ENCODE data around the gene C2orf92.
"Not testable (repeated sequence)": the region's sequence is repeated elsewhere in the genome, so short reads cannot be mapped to it uniquely, and the experiment has no call there.

Gene C2orf92

DNA sequence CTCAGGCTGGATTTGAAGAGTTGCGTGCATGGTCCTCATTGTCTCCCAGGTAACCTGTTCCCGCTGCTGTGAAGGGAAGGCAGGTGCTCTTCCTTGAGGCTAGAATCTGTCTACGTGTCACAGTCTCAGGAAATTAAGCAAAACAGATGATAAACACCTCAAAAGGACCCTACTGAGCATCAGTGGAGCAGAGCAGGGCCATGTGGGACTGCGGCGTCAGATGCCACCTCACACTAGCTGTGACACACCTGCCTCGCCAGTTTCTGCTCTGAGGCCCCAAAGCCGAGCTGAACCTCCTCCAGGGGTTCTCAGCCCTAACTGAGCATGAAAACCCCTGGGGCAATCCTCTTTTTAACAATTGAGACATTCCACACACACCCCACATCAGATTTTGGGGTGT lies 2.0 kb downstream of the C2orf92 start:
- TF ChIP-seq, protein P1, sequence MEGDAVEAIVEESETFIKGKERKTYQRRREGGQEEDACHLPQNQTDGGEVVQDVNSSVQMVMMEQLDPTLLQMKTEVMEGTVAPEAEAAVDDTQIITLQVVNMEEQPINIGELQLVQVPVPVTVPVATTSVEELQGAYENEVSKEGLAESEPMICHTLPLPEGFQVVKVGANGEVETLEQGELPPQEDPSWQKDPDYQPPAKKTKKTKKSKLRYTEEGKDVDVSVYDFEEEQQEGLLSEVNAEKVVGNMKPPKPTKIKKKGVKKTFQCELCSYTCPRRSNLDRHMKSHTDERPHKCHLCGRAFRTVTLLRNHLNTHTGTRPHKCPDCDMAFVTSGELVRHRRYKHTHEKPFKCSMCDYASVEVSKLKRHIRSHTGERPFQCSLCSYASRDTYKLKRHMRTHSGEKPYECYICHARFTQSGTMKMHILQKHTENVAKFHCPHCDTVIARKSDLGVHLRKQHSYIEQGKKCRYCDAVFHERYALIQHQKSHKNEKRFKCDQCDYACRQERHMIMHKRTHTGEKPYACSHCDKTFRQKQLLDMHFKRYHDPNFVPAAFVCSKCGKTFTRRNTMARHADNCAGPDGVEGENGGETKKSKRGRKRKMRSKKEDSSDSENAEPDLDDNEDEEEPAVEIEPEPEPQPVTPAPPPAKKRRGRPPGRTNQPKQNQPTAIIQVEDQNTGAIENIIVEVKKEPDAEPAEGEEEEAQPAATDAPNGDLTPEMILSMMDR (IDR thresholded peaks at IDR 0.05; ENCODE audit: low read depth, low read length), result no peak
- no peak overlapping the region for H3K4me3 ChIP-seq (ENCODE audit: low read depth, low read length)

DNA sequence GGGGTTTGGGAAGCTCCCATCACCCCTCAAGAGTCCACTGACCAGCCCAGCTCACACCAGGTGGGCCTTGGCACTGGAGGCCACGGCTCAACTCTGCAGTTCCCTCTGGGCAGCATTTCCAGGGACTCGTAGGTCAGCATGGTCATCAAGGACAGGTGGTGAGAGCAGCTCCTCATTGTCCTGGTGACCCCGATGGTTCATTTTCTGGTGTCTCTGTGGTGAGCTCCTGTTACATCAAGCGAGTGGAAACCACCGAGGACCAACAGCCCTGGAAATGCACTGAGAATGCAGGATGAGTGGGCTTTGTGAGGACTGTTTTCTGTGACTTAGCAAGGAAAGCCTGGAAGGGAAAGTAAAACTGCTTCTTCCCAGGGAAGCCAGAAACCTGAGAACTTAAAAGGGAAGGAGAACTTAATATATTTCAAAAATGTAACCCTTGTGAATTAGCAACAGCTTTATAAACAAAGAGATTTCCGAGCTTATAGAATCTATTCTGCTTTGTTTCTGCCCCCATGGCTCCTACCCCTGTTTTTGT lies 3.2 kb downstream of the C2orf92 start:
- H3K4me3 ChIP-seq (ENCODE audit: low read depth, low read length), result not testable (repeated sequence)

DNA sequence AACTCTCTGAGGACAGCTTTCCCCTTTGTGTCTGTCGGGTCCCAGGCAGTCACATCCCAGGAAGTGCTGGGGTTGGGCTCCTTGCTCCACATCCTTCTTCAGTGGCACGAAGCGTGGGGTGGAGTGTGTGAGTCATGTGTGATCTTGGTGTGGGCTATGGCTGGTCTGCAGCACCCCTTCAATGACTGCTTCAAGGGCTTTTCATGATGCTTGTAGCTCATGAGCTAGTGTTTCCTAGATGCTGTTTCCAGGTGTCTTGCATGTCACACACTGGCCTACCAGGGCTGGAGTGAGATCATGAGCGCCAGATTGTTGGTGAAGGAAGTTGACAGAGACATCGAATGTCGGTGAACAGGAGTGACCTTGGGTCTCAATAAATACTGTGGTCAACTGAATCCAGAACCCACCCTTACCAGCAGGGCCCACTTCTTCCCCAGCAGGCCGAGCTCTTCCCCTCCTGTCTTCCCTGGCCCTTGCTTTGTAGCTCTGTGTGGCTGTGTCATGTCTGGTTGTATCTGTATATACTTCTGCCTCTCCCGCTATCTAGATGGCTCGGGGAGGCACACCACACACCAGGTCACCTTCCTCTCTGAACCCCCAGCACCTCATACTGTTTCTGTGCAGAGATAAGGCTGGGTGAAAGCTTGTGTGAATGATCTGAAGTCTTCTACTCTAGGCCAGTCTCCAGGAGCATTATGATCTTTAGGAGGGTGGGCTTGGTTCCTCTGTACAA lies 3.8 kb downstream of the C2orf92 start:
- H3K4me3 ChIP-seq (ENCODE audit: low read depth, low read length), result no peak overlapping the region
- TF ChIP-seq, protein P1 (IDR thresholded peaks at IDR 0.05; ENCODE audit: low read depth, low read length), result no peak

DNA sequence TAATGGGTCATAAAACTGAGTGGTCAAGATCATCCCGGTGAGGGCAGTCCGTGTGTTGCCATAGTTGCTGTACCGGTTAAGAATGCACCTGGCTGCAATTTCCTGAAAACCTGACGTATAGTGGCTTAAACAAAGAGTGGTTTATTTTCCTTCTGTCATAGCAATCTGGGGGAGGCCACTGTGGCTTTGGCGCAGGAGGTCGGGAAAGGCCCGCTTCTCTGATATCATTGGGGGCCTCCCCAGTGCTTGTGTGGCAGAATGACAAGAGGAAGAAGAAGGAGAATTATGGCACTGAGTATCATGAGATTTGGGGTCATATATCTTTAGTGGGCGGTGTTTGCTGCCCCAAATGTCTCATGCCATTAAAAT lies 4.4 kb downstream of the C2orf92 start:
- H3K4me3 ChIP-seq (ENCODE audit: low read depth, low read length), result no peak overlapping the region
- TF ChIP-seq, protein P1 (IDR thresholded peaks at IDR 0.05; ENCODE audit: low read depth, low read length), result no peak

DNA sequence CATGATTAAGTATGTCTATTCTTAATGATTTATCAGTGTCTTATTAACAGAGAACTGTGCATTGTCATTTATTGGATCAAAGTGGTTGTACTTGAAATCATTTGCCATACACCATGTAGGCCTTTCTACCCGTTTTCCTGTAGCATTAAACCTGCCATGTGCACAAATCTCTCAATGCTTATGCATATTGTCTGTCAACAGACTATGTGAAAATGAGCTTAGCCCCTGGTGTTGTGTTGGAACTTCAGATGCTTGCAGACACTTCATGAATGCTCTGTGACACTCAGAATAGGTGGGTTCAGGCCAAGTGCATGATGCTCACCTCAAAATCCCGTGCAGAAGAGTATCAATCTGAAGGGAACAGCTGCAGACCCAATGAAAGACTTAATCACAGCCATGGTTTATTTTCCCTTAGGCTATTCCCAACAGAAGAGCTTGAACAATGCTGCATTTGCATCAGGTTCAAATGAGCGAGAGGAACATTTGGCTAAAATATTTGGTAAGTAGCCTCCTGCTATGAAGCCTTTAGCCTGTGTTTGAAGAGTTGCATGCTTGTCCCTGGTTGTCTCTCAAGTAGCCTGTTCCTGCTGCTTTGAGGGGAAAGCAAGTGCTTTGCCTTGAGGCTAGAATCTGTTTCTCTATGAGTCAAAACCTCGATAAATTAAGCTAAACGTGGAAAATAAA lies 6.1 kb downstream of the C2orf92 start:
- H3K4me3 ChIP-seq (ENCODE audit: low read depth, low read length), result no peak overlapping the region
- TF ChIP-seq, protein P1 (IDR thresholded peaks at IDR 0.05; ENCODE audit: low read depth, low read length), result no peak

DNA sequence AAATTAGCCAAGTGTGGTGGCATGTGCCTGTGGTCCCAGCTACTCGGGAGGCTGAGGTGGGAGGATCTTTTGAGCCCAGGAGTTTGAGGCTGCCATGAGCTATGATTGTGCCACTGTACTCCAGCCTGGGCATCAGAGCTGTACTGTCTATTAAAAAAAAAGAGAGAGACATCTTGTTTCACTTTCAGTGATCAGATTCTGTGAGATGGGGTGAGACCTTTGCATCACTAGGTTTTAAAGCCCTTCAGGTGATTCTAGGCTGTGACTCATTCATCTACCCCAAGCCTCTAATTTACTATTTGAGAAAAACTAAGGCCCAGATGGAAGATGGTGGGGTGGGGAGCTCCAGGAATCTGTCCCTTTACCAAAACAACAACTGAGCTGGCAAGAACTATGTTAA lies 7.1 kb downstream of the C2orf92 start:
- TF ChIP-seq, protein P1 (IDR thresholded peaks at IDR 0.05; ENCODE audit: low read depth, low read length), result no peak
- no peak overlapping the region for H3K4me3 ChIP-seq (ENCODE audit: low read depth, low read length)

DNA sequence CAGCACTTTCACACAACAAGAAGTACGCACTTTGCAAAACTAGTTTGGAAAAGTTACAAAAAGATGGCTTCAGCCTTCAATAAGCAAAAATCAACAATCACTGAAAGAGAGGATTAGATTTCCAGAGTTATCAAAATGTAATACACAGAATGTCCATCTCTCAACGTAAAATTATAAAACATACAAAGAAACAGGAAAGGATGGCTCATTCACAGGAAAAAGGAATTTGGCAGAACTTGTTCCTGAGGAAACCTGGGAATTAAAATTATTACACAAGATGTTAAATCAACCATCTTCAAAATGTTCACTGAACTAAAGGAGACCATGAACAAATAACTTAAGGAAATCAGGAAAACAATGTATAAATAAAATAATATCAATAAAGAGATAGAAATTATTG lies 8.0 kb downstream of the C2orf92 start:
- TF ChIP-seq, protein P1 (IDR thresholded peaks at IDR 0.05; ENCODE audit: low read depth, low read length), result no peak

More for the DNA sequence above, 8.0 kb downstream of the C2orf92 start:
- no peak overlapping the region for H3K4me3 ChIP-seq (ENCODE audit: low read depth, low read length)

Measured in WI38 (cell line).